Esophagus muscularis mucosa (tissue), 4 donors: ENCODE measurements around the gene IGSF8. TPM values are rescaled to one million over a fixed set of nuclear protein-coding genes. Genes with fewer than 3 reads are reported as not detected.
A peak's percentile ranks its signal among the peaks of the same experiment; 100 is the strongest.

Source experiments
- DNase-seq: peaks from one replicate; pipeline ENCODE4 v3.0.0-alpha.2; 2017; ENCODE audit errors: extremely low spot score
- H3K27ac ChIP-seq, 4 donors: fragments of 200-600 bp; sonication (generic); replicated peaks in 1 of 4; 1 replicate in 3 of 4; 2 replicates in 1 of 4; pipeline ENCODE4 v1.5.1; 2016 to 2019; ENCODE audit warnings: mild to moderate bottlenecking in 1 of 4
- H3K27me3 ChIP-seq, 4 donors: fragments of 200-600 bp; sonication (generic); one replicate each; pipeline versions ENCODE4 v1.5.1 to v1.6.0; 2016 to 2019
- H3K36me3 ChIP-seq, 4 donors: fragments of 200-600 bp; sonication (generic); one replicate each; pipeline ENCODE4 v1.5.1; 2016 to 2019
- H3K4me1 ChIP-seq, 4 donors: fragments of 200-600 bp; sonication (generic); one replicate each; pipeline ENCODE4 v1.5.1; 2016 to 2019
- H3K4me3 ChIP-seq, 4 donors: fragments of 200-600 bp; sonication (generic); 1 replicate in 2 of 4; 2 replicates in 2 of 4; pipeline ENCODE4 v1.5.1; 2016 to 2019; ENCODE audit warnings: mild to moderate bottlenecking in 4 of 4, moderate library complexity in 1 of 4
- H3K9me3 ChIP-seq, 4 donors: fragments of 200-600 bp; sonication (generic); 1 replicate in 3 of 4; 2 replicates in 1 of 4; pipeline ENCODE4 v1.5.1; 2016 to 2019
- CTCF ChIP-seq, 3 experiments: fragments of 200-600 bp in 2 of 3; fragments of 450-650 bp in 1 of 3; sonication (generic) in 2 of 3; IDR thresholded peaks; one replicate each; pipeline ENCODE4 v1.5.1; 2017 to 2019; ENCODE audit warnings: antibody characterized with exemption in 3 of 3, mild to moderate bottlenecking in 2 of 3, moderate library complexity in 1 of 3
- EP300 ChIP-seq: sonication (generic); formaldehyde crosslinking; IDR thresholded peaks from one replicate; pipeline ENCODE4 v1.6.1; 2017; ENCODE audit warnings: antibody characterized with exemption
- POLR2A ChIP-seq: fragments of 450-650 bp; IDR thresholded peaks from one replicate; pipeline ENCODE4 v1.6.1; 2017; ENCODE audit warnings: antibody characterized with exemption, moderate library complexity, mild to moderate bottlenecking, low read depth
- POLR2AphosphoS5 ChIP-seq, 2 donors: sonication (generic); formaldehyde crosslinking; IDR thresholded peaks; one replicate each; pipeline ENCODE4 v1.6.1; 2017; ENCODE audit warnings: antibody characterized with exemption in 2 of 2
- WGBS: methylation state at CpG from one replicate; pipeline ENCODE4 v1.1.5; 2018; 5-methylcytosine and 5-hydroxymethylcytosine counted together
- intact Hi-C: fragments of 100-400 bp; cut with DNase I; formaldehyde crosslinking; loops from one replicate; pipeline ENCODE4 v1.15.1; 2023
- total RNA-seq, 4 donors: library from RNA; depleted of rRNA; stranded (reverse); fragments of >200 nt; gene quantifications; one replicate each; pipeline versions ENCODE4 v1.1.0 to v1.2.1, GENCODE V29; 2016

IGSF8 gene
- total RNA-seq, 4 donors from 2014 or later, result 12.0 to 27.0 (median 21.9) TPM

GRCh38 chr1:160064164-160064563, 34.3 kb downstream of the IGSF8 start:
- H3K9me3 ChIP-seq, result no peaks in the 10 kb centered on the region
- TF ChIP-seq POLR2AphosphoS5 (IDR thresholded peaks at IDR 0.05) (no peak), CTCF (IDR thresholded peaks at IDR 0.05) (no peak), POLR2A (no peak), EP300 (no peak)
- no peak overlapping the region for H3K27ac ChIP-seq
- DNase-seq, result no peak
- no peak overlapping the region for H3K4me3 ChIP-seq
- no peaks in the 10 kb centered on the region for H3K36me3 ChIP-seq
- H3K27me3 ChIP-seq, result peaks cover 0 to 21% (median 0%) of the 10 kb centered on the region in 4 donors
- H3K4me1 ChIP-seq, result no peaks in the 10 kb centered on the region
- intact Hi-C loops, result no loop called here
- 79% methylated on average over 3 of the region's 3 CpGs for WGBS

GRCh38 chr1:160063176-160063575, 35.2 kb downstream of the IGSF8 start:
- intact Hi-C loops, result no loop called here
- Histone ChIP-seq H3K27me3 (peaks cover 0 to 21% (median 0%) of the 10 kb centered on the region in 4 donors), H3K27ac (no peak overlapping the region), H3K4me3 (no peak overlapping the region), H3K4me1 (no peaks in the 10 kb centered on the region), H3K36me3 (no peaks in the 10 kb centered on the region), H3K9me3 (no peaks in the 10 kb centered on the region)
- no peak for DNase-seq
- WGBS, result 85% methylated on average over 4 of the region's 5 CpGs
- TF ChIP-seq CTCF (IDR thresholded peaks at IDR 0.05) (no peak), EP300 (no peak), POLR2AphosphoS5 (IDR thresholded peaks at IDR 0.05) (no peak), POLR2A (no peak)

GRCh38 chr1:160062230-160062532, 36.2 kb downstream of the IGSF8 start:
- H3K9me3 ChIP-seq, result no peaks in the 10 kb centered on the region
- DNase-seq, result no peak
- no peak overlapping the region for H3K4me3 ChIP-seq
- no peak for TF ChIP-seq POLR2AphosphoS5 (IDR thresholded peaks at IDR 0.05)
- no peak for TF ChIP-seq EP300
- no peak for TF ChIP-seq POLR2A
- no peak for TF ChIP-seq CTCF (IDR thresholded peaks at IDR 0.05)
- H3K4me1 ChIP-seq, result no peaks in the 10 kb centered on the region
- H3K36me3 ChIP-seq, result no peaks in the 10 kb centered on the region
- H3K27me3 ChIP-seq, result peaks cover 0 to 30% (median 0%) of the 10 kb centered on the region in 4 donors
- intact Hi-C loops, result no loop called here
- WGBS, result 71% methylated on average over 2 of the region's 6 CpGs
- no peak overlapping the region for H3K27ac ChIP-seq

GRCh38 chr1:160061369-160062229, 36.8 kb downstream of the IGSF8 start:
- intact Hi-C loops, result no loop called here
- Histone ChIP-seq H3K9me3 (no peaks in the 10 kb centered on the region), H3K27me3 (peaks cover 0 to 30% (median 0%) of the 10 kb centered on the region in 4 donors), H3K4me1 (no peaks in the 10 kb centered on the region), H3K4me3 (no peak overlapping the region), H3K36me3 (no peaks in the 10 kb centered on the region), H3K27ac (no peak overlapping the region)
- 62% methylated on average over 12 of the region's 15 CpGs for WGBS
- TF ChIP-seq CTCF (IDR thresholded peaks at IDR 0.05) (no peak), EP300 (no peak), POLR2AphosphoS5 (IDR thresholded peaks at IDR 0.05) (no peak)
- no peak for DNase-seq

- WGBS, result 47% methylated on average over 2 of the region's 2 CpGs
- no peak overlapping the region for H3K27ac ChIP-seq
- peak in 1 of 3 experiments; percentile 23 for TF ChIP-seq CTCF (IDR thresholded peaks at IDR 0.05)
- no peak for TF ChIP-seq POLR2AphosphoS5 (IDR thresholded peaks at IDR 0.05)
- TF ChIP-seq EP300, result no peak
- no peak overlapping the region for H3K4me3 ChIP-seq
- peaks cover 0 to 61% (median 0%) of the 10 kb centered on the region in 4 donors for H3K27me3 ChIP-seq
- H3K36me3 ChIP-seq, result no peaks in the 10 kb centered on the region
- H3K4me1 ChIP-seq, result no peaks in the 10 kb centered on the region
- H3K9me3 ChIP-seq, result no peaks in the 10 kb centered on the region
- DNase-seq, result no peak
- intact Hi-C loops, result no loop called here
Observed at GRCh38 chr1:160058087-160058486, 40.3 kb downstream of the IGSF8 start.
